ENCODE measurements around the gene CLDN6. TPM values are rescaled to one million over a fixed set of nuclear protein-coding genes. Genes with fewer than 3 reads are reported as not detected.

Gene CLDN6
- total RNA-seq, 4 donors from 2014 or later: not detected

GRCh38 chr16:2968738-2969544 lies 49.0 kb downstream of the CLDN6 start, which contains the start of gene PAQR4:
TSS of gene PAQR4 (plus strand) at chr16:2969348. CDS start at chr16:2969675, 327 bp downstream.
- no peaks in the 10 kb centered on the region for H3K36me3 ChIP-seq
- peaks cover 1 to 67% (median 28%) of the 10 kb centered on the region in 3 donors for H3K4me1 ChIP-seq
- H3K27ac ChIP-seq: peak within 1 kb of the TSS in 3 of 4 donors; percentile 41 to 70 (median 55)
- H3K9me3 ChIP-seq: no peaks in the 10 kb centered on the region
- peak; percentile 95 for ATAC-seq
- TF ChIP-seq CTCF (IDR thresholded peaks at IDR 0.05) (peak in 2 of 4 experiments; percentile 9 to 25), POLR2A (IDR thresholded peaks at IDR 0.05) (no peak)
- peaks cover 63% of the 10 kb centered on the region for H3K27me3 ChIP-seq
- H3K4me3 ChIP-seq: peak within 1 kb of the TSS; percentile 36 to 79
- WGBS, 2 donors (ENCODE audit: low coverage in 1 of 2): no CpG with 5 or more reads among the region's 98 CpGs

GRCh38 chr16:2968368-2968737 lies 49.6 kb downstream of the CLDN6 start:
- Histone ChIP-seq H3K27ac (no peak overlapping the region), H3K4me3 (peak overlapping the region in 1 of 2 donors; percentile 79), H3K27me3 (peaks cover 69% of the 10 kb centered on the region), H3K36me3 (no peaks in the 10 kb centered on the region), H3K9me3 (no peaks in the 10 kb centered on the region), H3K4me1 (peaks cover 5 to 72% (median 34%) of the 10 kb centered on the region in 3 donors)
- TF ChIP-seq POLR2A (IDR thresholded peaks at IDR 0.05): no peak
- no peak for TF ChIP-seq CTCF (IDR thresholded peaks at IDR 0.05)
- TF ChIP-seq POLR2AphosphoS5 (IDR thresholded peaks at IDR 0.05): no peak
- TF ChIP-seq EP300 (IDR thresholded peaks at IDR 0.05): no peak
- ATAC-seq: no peak
- WGBS, 2 donors (ENCODE audit: low coverage in 1 of 2): 10 to 20% methylated on average over 2 to 15 of the region's 18 CpGs

- 40 to 60% methylated on average over 2 to 3 of the region's 33 CpGs for WGBS, 2 donors (ENCODE audit: low coverage in 1 of 2)
- TF ChIP-seq CTCF (IDR thresholded peaks at IDR 0.05): no peak
- no peak for ATAC-seq
- H3K4me1 ChIP-seq: peaks cover 7 to 79% (median 39%) of the 10 kb centered on the region in 3 donors
- no peaks in the 10 kb centered on the region for H3K36me3 ChIP-seq
- H3K4me3 ChIP-seq: no peak overlapping the region
- H3K27ac ChIP-seq: no peak overlapping the region
- peaks cover 75% of the 10 kb centered on the region for H3K27me3 ChIP-seq
- no peaks in the 10 kb centered on the region for H3K9me3 ChIP-seq
Observed at GRCh38 chr16:2967721-2968161, 50.2 kb downstream of the CLDN6 start.

- no peaks in the 10 kb centered on the region for H3K36me3 ChIP-seq
- peaks cover 7 to 81% (median 39%) of the 10 kb centered on the region in 3 donors for H3K4me1 ChIP-seq
- no peak for ATAC-seq
- H3K9me3 ChIP-seq: no peaks in the 10 kb centered on the region
- H3K4me3 ChIP-seq: peak overlapping the region in 1 of 2 donors; percentile 38
- H3K27ac ChIP-seq: no peak overlapping the region
- WGBS, 2 donors (ENCODE audit: low coverage in 1 of 2): no CpG with 5 or more reads among the region's 51 CpGs
- peaks cover 80% of the 10 kb centered on the region for H3K27me3 ChIP-seq
- no peak for TF ChIP-seq POLR2A (IDR thresholded peaks at IDR 0.05)
- TF ChIP-seq EP300 (IDR thresholded peaks at IDR 0.05): no peak
- no peak for TF ChIP-seq CTCF (IDR thresholded peaks at IDR 0.05)
- no peak for TF ChIP-seq POLR2AphosphoS5 (IDR thresholded peaks at IDR 0.05)
Observed at GRCh38 chr16:2967211-2967631, 50.8 kb downstream of the CLDN6 start.

- peak overlapping the region in 1 of 2 donors; percentile 38 for H3K4me3 ChIP-seq
- H3K27ac ChIP-seq: no peak overlapping the region
- H3K27me3 ChIP-seq: peaks cover 84% of the 10 kb centered on the region
- peaks cover 7 to 81% (median 39%) of the 10 kb centered on the region in 3 donors for H3K4me1 ChIP-seq
- TF ChIP-seq POLR2AphosphoS5 (IDR thresholded peaks at IDR 0.05) (no peak), CTCF (IDR thresholded peaks at IDR 0.05) (peak in 1 of 4 experiments; percentile 20)
- H3K36me3 ChIP-seq: no peaks in the 10 kb centered on the region
- no peaks in the 10 kb centered on the region for H3K9me3 ChIP-seq
- no CpG with 5 or more reads among the region's 46 CpGs for WGBS, 2 donors (ENCODE audit: low coverage in 1 of 2)
- ATAC-seq: no peak
Observed at GRCh38 chr16:2966808-2967191, 51.2 kb downstream of the CLDN6 start.

Data from gastroesophageal sphincter (tissue), 4 donors.